ENCODE results near the gene ACSS1.

ACSS1 gene

DNA sequence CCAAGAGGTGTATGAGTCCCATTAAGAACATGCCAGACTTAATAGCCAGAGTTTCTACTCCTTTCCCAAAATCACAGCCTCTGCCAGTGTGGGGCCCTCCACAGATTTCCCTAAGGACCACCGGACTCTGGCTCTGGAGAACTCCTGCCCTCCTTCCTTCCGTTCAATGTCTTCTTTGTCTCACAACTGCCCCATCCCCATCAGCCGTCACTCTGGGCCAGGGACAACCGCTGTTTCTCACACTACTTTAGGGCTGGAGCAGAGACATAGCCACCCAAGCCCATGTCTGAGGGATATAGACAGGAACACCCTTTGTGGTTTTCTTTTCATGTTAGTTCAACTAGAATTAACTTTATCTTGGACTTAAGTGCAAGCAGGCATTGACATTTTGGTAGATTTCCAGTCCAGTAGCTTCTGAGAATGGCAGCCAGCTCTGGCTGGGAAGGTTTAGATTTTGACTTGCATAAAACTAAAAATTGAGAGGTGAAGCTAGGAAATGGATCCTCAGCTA is 6.7 kb upstream of the ACSS1 start:
- TF ChIP-seq, protein P1, sequence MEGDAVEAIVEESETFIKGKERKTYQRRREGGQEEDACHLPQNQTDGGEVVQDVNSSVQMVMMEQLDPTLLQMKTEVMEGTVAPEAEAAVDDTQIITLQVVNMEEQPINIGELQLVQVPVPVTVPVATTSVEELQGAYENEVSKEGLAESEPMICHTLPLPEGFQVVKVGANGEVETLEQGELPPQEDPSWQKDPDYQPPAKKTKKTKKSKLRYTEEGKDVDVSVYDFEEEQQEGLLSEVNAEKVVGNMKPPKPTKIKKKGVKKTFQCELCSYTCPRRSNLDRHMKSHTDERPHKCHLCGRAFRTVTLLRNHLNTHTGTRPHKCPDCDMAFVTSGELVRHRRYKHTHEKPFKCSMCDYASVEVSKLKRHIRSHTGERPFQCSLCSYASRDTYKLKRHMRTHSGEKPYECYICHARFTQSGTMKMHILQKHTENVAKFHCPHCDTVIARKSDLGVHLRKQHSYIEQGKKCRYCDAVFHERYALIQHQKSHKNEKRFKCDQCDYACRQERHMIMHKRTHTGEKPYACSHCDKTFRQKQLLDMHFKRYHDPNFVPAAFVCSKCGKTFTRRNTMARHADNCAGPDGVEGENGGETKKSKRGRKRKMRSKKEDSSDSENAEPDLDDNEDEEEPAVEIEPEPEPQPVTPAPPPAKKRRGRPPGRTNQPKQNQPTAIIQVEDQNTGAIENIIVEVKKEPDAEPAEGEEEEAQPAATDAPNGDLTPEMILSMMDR (IDR thresholded peaks at IDR 0.05; ENCODE audit: low read depth, low read length, missing control alignments), result no peak
- no peak overlapping the region for H3K4me3 ChIP-seq (ENCODE audit: low read depth, low read length)
- DNase-seq (ENCODE audit: low read depth), result no peak

DNA sequence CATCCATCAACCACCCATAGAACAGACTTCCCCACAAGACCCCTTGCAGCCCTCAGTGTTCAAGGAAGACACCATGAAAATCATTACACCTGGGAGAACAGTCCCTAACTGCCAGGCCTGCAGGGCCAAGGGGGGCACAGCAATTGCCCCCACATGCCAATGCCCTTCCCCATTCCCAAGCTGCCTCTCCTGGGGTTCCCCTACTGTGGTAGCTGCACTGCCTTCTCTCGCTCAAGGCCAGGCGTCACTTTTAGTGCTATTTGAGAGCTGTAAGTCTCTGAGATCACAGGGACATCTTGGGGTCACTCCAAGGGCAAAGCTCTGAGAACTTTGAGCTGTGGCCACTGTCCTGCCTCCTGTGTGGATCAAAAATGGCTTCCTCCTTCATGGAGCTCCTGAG is 6.0 kb upstream of the ACSS1 start:
- DNase-seq (ENCODE audit: low read depth), result no peak
- TF ChIP-seq, protein P1 (IDR thresholded peaks at IDR 0.05; ENCODE audit: low read depth, low read length, missing control alignments), result no peak
- no peak overlapping the region for H3K4me3 ChIP-seq (ENCODE audit: low read depth, low read length)

DNA sequence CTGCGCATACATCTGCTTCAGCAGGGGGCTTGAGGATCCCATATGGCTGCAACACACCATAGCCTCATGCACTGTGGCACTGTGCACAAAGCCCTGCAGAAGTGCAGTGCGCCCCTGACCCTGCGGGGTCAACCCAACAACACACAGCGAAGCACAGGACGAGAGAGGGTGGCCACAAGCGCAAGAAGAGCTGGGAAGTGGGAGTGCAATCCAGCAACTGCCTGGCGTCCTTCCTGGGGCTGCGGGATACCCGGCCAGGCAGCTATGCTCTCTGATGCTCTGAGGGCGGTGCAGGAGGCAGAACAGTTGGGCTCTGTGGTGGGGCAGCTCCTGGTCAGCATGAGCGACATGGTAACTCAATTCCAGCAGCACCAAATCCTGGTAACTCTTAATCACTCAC is 5.6 kb upstream of the ACSS1 start:
- no peak overlapping the region for H3K4me3 ChIP-seq (ENCODE audit: low read depth, low read length)
- DNase-seq (ENCODE audit: low read depth), result no peak
- TF ChIP-seq, protein P1 (IDR thresholded peaks at IDR 0.05; ENCODE audit: low read depth, low read length, missing control alignments), result no peak

DNA sequence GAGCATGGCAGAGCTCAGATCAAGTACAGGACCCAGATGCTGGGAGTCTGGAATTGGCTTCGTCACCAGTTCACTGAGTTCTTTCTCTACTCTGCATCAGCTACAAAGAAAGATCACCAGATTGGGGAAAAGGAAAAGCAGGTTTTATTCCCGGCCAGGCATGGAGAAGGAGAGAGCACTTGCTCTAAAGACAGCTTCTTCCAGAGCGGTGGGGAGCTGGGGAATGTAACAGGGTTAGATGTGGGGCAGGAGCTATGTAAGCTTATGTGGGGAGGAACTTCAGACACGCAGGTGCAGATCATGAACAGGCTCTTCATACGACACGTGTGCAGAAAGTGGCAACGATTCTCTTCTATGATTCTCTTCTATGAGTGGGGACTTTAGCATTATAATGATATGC is 4.9 kb upstream of the ACSS1 start:
- TF ChIP-seq, protein P1 (IDR thresholded peaks at IDR 0.05; ENCODE audit: low read depth, low read length, missing control alignments), result no peak

DNA sequence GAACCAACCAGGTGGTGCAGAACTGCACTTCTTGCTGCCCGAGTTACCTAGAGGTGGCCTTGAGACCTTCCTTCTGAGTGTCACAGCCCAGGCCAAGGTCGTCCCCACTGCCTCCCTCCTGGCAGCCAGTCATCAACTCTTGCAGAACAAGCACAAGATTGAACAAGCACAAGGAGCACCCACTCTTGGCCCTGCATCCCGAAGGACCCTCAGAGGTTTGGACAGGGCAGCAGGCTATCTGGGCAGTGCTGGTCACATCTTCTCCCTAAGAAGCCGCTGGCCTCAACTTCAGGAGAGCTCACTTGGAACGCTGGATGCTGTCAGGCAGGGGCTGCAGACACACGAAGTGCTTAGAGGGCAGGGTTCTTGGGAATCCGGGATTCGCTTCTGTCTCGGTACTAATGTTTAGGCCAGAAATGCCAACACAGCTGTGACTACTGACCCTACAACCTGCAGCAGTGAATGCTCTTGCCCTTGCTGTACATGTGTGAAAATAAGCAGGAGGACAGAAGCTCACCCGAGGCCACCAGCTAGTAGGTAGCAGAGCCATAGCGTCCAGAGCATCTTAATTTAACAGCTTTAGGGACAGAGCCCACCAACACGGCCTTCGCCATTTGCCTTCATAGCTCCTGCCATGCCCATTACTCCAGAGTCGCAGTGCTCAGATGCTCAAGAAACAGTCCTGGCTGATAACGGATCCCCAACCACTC is 4.0 kb upstream of the ACSS1 start:
- DNase-seq (ENCODE audit: low read depth), result no peak
- H3K4me3 ChIP-seq (ENCODE audit: low read depth, low read length), result no peak overlapping the region
- TF ChIP-seq, protein P1 (IDR thresholded peaks at IDR 0.05; ENCODE audit: low read depth, low read length, missing control alignments), result no peak

More for the DNA sequence above, 4.9 kb upstream of the ACSS1 start:
- no peak for DNase-seq (ENCODE audit: low read depth)
- no peak overlapping the region for H3K4me3 ChIP-seq (ENCODE audit: low read depth, low read length)

DNA sequence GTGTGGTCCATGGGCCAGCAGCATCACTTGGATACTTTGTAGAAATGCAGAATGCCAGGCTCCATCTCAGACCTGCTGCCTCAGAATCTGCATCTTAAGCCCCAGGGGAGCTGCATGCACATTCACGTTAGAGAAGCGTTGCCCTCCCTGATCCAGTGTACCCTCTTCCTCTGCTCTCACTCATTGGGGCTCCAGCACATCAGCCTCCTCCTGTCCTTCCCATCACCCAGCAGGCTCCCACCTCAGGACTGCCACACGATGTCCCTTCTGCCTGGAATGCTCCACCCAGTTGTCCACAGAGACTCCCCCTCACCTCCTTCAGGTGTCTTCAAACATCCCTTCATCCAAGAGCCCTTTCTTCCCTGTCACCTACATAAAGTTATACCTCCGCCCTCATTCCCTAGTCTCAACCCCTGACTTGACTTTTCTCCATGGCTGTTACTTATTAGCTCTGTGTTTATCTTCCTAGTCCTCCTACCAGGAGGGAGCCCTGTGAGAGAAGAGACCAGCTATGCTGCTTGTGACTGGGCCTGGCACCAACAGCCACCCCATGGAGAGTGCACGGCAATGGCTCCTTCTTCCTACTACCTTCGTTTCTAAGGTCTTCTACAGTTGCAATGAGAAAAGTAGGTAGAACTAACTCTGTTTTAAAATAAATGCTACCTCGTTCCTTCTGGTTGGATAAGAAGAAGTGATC is 3.3 kb upstream of the ACSS1 start:
- DNase-seq (ENCODE audit: low read depth), result no peak
- H3K4me3 ChIP-seq (ENCODE audit: low read depth, low read length), result no peak overlapping the region
- TF ChIP-seq, protein P1 (IDR thresholded peaks at IDR 0.05; ENCODE audit: low read depth, low read length, missing control alignments), result no peak
